H7 (cell line): Measurements from ENCODE around the gene GNA14. TPM values are rescaled to one million over a fixed set of nuclear protein-coding genes. Genes with fewer than 3 reads are reported as not detected.
"Not testable (repeated sequence)": the region's sequence is repeated elsewhere in the genome, so short reads cannot be mapped to it uniquely, and the experiment has no call there.

ENCODE experiments used
- DNase-seq: peaks from one replicate; pipeline ENCODE4 v3.0.0; 2012
- H3K27me3 ChIP-seq: 2 replicates; pipeline ENCODE4 v1.6.0; 2011; ENCODE audit warnings: mild to moderate bottlenecking, low read length; ENCODE audit not compliant: control insufficient read depth, insufficient read depth
- H3K36me3 ChIP-seq: replicated peaks from 2 replicates; pipeline ENCODE4 v1.5.1; 2011; ENCODE audit warnings: low read length; ENCODE audit not compliant: control insufficient read depth, insufficient read depth
- H3K4me3 ChIP-seq: 2 replicates; pipeline ENCODE4 v1.5.1; 2011; ENCODE audit warnings: low read depth, mild to moderate bottlenecking, control low read depth, low read length, moderate library complexity; ENCODE audit not compliant: insufficient read depth
- total RNA-seq: library from RNA; depleted of rRNA; stranded (reverse); fragments of >200 nt; shearing (Covaris generic); gene quantifications from 2 replicates; pipeline ENCODE4 v1.2.3, GENCODE V29; 2014

Gene GNA14
- total RNA-seq, 1 experiment from 2014 or later, result 5.5 TPM

GRCh38 chr9:77588271-77588937 lies 59.7 kb downstream of the GNA14 start:
- Histone ChIP-seq H3K36me3 (no peaks in the 10 kb centered on the region; the same call in 1 of the 2 replicates), H3K27me3 (no peaks in the 10 kb centered on the region), H3K4me3 (no peak overlapping the region)
- DNase-seq, result no peak

GRCh38 chr9:77587851-77588250 lies 60.3 kb downstream of the GNA14 start:
- no peak for DNase-seq
- Histone ChIP-seq H3K4me3 (no peak overlapping the region), H3K36me3 (no peaks in the 10 kb centered on the region; the same call in 1 of the 2 replicates), H3K27me3 (no peaks in the 10 kb centered on the region)

GRCh38 chr9:77587042-77587441 lies 61.1 kb downstream of the GNA14 start:
- H3K4me3 ChIP-seq, result no peak overlapping the region
- no peaks in the 10 kb centered on the region for H3K27me3 ChIP-seq
- DNase-seq, result no peak
- H3K36me3 ChIP-seq, result no peaks in the 10 kb centered on the region; the same call in 1 of the 2 replicates

- H3K27me3 ChIP-seq, result no peaks in the 10 kb centered on the region
- DNase-seq, result no peak
- H3K36me3 ChIP-seq, result no peaks in the 10 kb centered on the region; the same call in 1 of the 2 replicates
- no peak overlapping the region for H3K4me3 ChIP-seq
Observed at GRCh38 chr9:77586591-77586990, 61.5 kb downstream of the GNA14 start.

GRCh38 chr9:77585335-77585786 lies 62.8 kb downstream of the GNA14 start:
- H3K27me3 ChIP-seq, result no peaks in the 10 kb centered on the region
- H3K4me3 ChIP-seq, result no peak overlapping the region
- no peaks in the 10 kb centered on the region for H3K36me3 ChIP-seq
- DNase-seq, result peak; percentile 18

GRCh38 chr9:77584927-77585326 lies 63.2 kb downstream of the GNA14 start:
- H3K27me3 ChIP-seq, H3K36me3 ChIP-seq, DNase-seq, H3K4me3 ChIP-seq: not testable (repeated sequence)

GRCh38 chr9:77582961-77583576 lies 65.1 kb downstream of the GNA14 start:
- Histone ChIP-seq H3K27me3 (no peaks in the 10 kb centered on the region), H3K36me3 (no peaks in the 10 kb centered on the region), H3K4me3 (no peak overlapping the region)
- no peak for DNase-seq

- Histone ChIP-seq H3K4me3 (no peak overlapping the region), H3K27me3 (no peaks in the 10 kb centered on the region), H3K36me3 (no peaks in the 10 kb centered on the region)
- no peak for DNase-seq
Observed at GRCh38 chr9:77582525-77582924, 65.6 kb downstream of the GNA14 start.

- Histone ChIP-seq H3K4me3 (no peak overlapping the region), H3K27me3 (no peaks in the 10 kb centered on the region), H3K36me3 (no peaks in the 10 kb centered on the region)
- peak; percentile 22 for DNase-seq
Observed at GRCh38 chr9:77575785-77576184, 72.3 kb downstream of the GNA14 start.

GRCh38 chr9:77569335-77569734 lies 78.8 kb downstream of the GNA14 start:
- no peaks in the 10 kb centered on the region for H3K27me3 ChIP-seq
- no peak for DNase-seq
- H3K4me3 ChIP-seq, result no peak overlapping the region
- no peaks in the 10 kb centered on the region for H3K36me3 ChIP-seq

GRCh38 chr9:77563174-77563573 lies 84.9 kb downstream of the GNA14 start:
- H3K4me3 ChIP-seq, result no peak overlapping the region
- no peaks in the 10 kb centered on the region for H3K36me3 ChIP-seq
- H3K27me3 ChIP-seq, result no peaks in the 10 kb centered on the region
- no peak for DNase-seq

- no peaks in the 10 kb centered on the region for H3K36me3 ChIP-seq
- DNase-seq, result no peak
- H3K27me3 ChIP-seq, result no peaks in the 10 kb centered on the region
- no peak overlapping the region for H3K4me3 ChIP-seq
Observed at GRCh38 chr9:77562019-77562748, 85.9 kb downstream of the GNA14 start.

GRCh38 chr9:77561331-77562018 lies 86.6 kb downstream of the GNA14 start:
- Histone ChIP-seq H3K4me3 (no peak overlapping the region), H3K27me3 (no peaks in the 10 kb centered on the region), H3K36me3 (no peaks in the 10 kb centered on the region)
- no peak for DNase-seq

- no peak for DNase-seq
- Histone ChIP-seq H3K36me3 (no peaks in the 10 kb centered on the region), H3K4me3 (no peak overlapping the region), H3K27me3 (no peaks in the 10 kb centered on the region)
Observed at GRCh38 chr9:77556396-77556795, 91.7 kb downstream of the GNA14 start.
